Measurements from ENCODE around the gene KRTAP1-3.
"Not testable (repeated sequence)": the region's sequence is repeated elsewhere in the genome, so short reads cannot be mapped to it uniquely, and the experiment has no call there.

KRTAP1-3 gene

GRCh38 chr17:41034346-41034935 is at the start of gene KRTAP1-3:
Gene KRTAP1-3 (minus strand): TSS chr17:41034874. CDS start chr17:41034821, 53 bp downstream.
- DNase-seq: not testable (repeated sequence)

DNA sequence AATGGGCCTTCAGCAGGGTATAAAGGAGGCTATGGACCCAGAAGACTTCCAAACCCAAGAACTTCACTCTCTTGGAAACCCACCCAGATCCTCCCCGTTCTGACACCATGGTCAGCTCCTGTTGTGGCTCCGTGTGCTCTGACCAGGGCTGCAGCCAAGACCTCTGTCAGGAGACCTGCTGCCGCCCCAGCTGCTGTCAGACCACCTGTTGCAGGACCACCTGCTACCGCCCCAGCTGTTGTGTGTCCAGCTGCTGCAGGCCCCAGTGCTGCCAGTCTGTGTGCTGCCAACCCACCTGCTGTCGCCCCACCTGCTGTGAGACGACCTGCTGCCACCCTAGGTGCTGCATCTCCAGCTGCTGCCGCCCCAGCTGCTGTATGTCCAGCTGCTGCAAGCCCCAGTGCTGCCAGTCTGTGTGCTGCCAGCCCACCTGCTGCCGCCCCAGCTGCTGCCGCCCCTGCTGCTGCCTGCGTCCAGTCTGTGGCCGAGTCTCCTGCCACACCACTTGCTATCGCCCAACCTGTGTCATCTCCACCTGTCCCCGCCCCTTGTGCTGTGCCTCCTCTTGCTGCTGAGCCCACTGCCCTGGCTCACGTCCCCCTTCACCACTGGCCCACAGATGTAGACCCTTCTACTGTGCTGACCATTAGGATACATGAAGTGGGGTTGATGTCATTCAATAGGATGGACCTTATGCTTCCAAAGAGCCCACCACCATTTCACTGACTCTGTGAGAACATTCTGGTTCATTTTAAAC is 49.6 kb upstream of the KRTAP1-3 start, which contains the start of gene KRTAP4-7:
Gene KRTAP4-7 (plus strand): TSS at position 51 of the 757 bp plus-strand sequence. CDS start 57 bp downstream, at position 108.
- not testable (repeated sequence) for DNase-seq

DNA sequence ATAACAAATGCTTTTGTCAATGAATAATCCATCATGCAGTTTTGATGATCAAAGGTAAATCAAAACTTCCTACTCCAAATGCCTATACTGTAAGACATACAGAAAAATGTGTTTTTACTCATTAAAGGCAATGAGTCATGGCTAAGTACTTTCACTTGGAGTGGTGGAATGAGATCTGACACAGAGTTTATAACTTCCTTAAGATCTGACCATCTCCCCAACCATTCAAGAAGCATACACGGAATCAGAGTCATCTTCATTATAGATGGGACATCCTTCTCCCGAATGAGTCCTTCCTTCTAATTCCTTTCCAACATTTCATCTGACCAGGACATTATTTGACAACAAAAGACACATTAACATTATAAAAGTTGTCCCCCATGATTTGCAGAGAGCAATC is 48.8 kb upstream of the KRTAP1-3 start:
- not testable (repeated sequence) for DNase-seq

GRCh38 chr17:41082626-41083025 is 48.0 kb upstream of the KRTAP1-3 start:
- DNase-seq: no peak

- no peak for DNase-seq
These were observed 42.1 kb upstream of the KRTAP1-3 start for GRCh38 chr17:41076788-41077187.

DNA sequence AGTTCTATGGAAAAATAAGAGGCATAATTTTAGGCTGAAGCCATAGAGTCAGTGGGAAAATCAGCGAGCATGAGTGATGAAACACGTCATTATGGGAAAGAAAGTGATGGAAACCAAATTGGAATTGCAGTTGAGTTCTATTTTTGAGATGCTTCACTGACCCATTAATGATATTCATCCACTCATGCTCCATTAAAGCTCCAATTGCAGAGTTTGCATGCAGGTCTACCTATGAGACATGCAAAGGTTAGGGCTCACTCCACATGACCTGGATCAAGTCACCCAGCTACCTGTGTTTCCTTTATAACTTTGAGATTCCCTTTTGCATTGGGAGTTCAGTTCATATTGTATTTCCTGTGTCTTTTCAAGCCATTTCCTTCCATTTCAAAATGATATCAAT is 39.0 kb upstream of the KRTAP1-3 start:
- no peak for DNase-seq

- DNase-seq: no peak
These were observed 37.1 kb upstream of the KRTAP1-3 start for GRCh38 chr17:41071606-41072360.

- DNase-seq: no peak
These were observed 34.4 kb upstream of the KRTAP1-3 start for GRCh38 chr17:41069031-41069430.

DNA sequence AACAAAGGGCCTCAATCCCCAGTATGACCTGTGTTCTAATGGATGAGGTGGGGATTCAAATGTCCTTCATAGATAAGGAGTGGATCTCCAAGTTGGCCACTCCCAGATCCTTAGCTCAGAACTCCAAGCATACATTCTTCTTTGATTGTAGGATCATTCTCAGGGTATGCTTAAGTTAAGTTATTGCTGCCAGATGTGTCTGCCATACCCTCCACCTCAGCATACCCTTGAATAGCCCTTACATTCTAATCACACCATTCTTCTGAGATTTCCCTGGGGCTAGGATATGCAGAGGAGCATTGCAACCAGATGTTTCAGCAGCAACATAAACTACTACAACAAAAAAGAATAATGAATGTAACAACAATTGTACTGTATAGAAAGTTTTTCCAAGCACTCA is 32.6 kb upstream of the KRTAP1-3 start:
- DNase-seq: no peak

GRCh38 chr17:41065829-41066624 is 31.4 kb upstream of the KRTAP1-3 start, which contains the start of gene KRTAP2-4:
Gene KRTAP2-4 (minus strand): TSS chr17:41065879. CDS start chr17:41065845, 34 bp downstream.
- DNase-seq: no peak

DNA sequence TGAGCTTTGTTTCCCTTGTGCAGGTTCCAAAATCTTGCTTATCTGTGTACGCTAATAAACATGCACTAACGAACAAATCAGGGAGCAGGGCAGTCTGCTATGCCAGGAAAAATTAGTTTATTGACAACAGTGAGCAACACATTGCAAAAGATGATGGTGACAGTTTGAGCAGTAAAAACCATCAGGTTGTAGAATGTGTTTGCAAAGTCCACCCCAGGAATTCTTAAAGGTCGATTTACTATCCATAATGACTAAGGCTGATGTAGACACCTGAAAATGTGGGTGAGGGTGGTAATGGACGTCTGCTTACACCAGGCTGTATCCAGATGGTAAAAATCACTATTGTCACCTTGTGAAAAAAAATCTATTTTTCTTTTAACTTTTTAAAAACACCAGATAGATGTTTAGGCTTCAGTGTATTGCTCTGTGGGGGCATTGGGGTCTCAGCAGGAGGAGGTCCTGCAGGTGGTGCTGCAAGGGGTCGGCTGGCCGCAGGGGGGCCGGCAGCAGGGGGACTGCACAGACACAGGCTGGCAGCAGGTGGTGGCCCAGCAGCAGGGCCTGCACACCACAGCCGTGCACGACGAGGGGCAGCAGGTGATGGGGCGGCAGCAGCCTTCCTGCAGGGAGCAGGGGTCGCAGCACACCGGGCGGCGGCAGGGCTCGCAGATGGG is 30.5 kb upstream of the KRTAP1-3 start:
- DNase-seq: not testable (repeated sequence)

DNA sequence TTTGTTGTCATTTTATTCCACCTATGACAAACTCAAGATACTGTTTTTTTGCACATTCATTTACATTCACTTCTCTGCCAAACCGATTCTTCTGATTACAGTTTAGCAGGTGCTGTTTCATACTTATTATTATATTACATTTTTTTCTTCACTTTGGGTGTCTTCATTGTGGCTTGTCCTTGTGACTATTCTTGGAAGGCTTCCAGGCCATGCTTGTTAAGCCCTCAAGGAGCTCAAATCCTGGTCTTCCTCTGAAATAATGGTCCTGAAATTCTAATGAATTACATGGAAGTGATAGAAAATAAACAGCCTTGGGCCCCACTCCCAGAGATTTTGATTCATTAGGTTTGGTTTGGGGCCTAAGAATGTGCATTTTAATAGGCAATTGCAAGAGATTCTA is 29.6 kb upstream of the KRTAP1-3 start:
- DNase-seq: no peak

DNA sequence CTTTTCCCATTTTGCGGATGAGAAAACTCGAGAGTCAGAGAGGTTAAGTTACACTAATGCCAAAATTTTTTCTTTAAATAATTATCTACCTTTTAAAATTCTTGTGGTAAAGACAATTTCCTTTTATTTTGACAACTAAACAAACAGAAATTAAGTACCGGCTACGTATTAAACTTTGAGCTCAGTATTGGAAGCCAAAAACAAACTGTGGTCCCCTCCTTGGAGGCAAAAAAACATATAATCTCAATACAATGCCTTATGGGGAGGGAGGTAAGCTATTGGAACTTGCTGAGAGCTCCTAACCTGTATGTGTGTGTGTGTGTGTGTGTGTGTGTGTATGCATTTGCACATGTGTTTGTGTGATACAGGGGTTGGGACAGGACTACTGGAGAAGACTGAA is 28.8 kb upstream of the KRTAP1-3 start:
- no peak for DNase-seq

GRCh38 chr17:41061964-41062363 is 27.3 kb upstream of the KRTAP1-3 start:
- DNase-seq: no peak

GRCh38 chr17:41060052-41060604 is 25.5 kb upstream of the KRTAP1-3 start, which contains the start of gene KRTAP2-3:
Gene KRTAP2-3 (minus strand): TSS chr17:41060114. CDS start chr17:41060050, 64 bp downstream.
- DNase-seq: no peak

- not testable (repeated sequence) for DNase-seq
These were observed 24.8 kb upstream of the KRTAP1-3 start for GRCh38 chr17:41059276-41060051.

- DNase-seq: no peak
These were observed 24.1 kb upstream of the KRTAP1-3 start for GRCh38 chr17:41058741-41059140.

DNA sequence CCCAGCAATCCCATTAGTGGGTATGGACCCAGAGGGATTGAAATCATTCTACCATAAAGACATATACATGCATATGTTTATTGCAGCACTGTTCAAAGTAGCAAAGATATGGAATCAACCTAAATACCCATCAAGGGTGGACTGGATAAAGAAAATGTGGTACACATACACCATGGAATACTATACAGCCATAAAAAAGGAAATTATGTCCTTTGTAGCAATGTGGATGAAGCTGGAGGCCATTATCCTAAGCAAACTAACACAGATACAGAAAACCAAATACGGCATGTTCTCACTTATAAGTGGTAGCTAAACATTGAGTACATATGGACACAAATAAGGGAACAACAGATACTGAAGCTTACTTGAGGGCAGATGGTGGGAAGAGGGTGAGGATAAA is 22.9 kb upstream of the KRTAP1-3 start:
- no peak for DNase-seq

DNA sequence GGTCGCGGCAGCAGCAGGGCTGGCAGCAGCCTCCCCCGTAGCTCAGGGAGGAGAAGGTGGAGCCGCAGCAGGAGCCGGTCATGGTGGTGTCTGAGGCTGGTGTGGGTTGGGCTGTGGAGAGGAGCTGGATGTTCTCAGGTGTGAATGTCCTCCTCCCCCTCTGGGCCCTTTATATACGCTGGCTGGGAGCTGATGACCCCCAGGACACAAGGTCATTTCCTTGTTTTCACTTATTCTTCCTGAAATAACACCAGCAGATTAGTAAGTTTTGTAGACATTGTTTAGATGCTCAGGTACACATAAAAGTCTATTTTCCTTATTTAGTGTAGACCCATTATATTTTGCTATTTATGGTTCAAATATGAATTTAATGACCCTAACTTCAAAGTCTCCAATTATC is 20.5 kb upstream of the KRTAP1-3 start, which contains the start of gene KRTAP2-2:
Gene KRTAP2-2 (minus strand): TSS at position 101 of the 400 bp plus-strand sequence. CDS start 19 bp downstream, at position 82.
- not testable (repeated sequence) for DNase-seq

- DNase-seq: not testable (repeated sequence)
These were observed 19.9 kb upstream of the KRTAP1-3 start for GRCh38 chr17:41054556-41054955.

DNA sequence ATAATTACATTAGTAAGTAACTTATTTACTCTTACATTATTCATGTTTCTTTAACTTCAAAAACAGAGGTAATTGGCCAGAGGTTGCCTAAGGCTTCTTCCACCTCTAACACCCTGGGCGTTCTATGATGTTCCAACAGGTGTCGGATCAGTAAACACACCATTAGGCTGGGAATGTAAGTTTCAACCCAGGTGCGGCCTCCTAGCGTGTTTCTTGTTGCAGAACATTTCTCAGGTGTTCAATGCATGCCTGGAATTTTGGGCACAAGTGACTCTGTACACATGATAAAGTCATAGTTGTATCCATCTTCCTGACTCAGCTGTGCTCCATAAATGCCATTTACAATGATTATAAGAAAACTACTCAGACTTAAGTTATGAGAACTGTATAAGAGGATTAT is 19.4 kb upstream of the KRTAP1-3 start:
- no peak for DNase-seq

Data from activated CD4-positive, alpha-beta T cell treated with anti-CD3 and anti-CD28 coated beads, Interleukin-2, amount 50 U/mL, for 48 hours (primary cell).